AG20443 (cell line): ENCODE data around the gene FAM171A1.
"Not testable (repeated sequence)": the region's sequence is repeated elsewhere in the genome, so short reads cannot be mapped to it uniquely, and the experiment has no call there.

ENCODE experiments used
- DNase-seq: peaks from one replicate; pipeline ENCODE4 v3.0.0; 2012; ENCODE audit warnings: low spot score, mixed read lengths

Gene FAM171A1

DNA sequence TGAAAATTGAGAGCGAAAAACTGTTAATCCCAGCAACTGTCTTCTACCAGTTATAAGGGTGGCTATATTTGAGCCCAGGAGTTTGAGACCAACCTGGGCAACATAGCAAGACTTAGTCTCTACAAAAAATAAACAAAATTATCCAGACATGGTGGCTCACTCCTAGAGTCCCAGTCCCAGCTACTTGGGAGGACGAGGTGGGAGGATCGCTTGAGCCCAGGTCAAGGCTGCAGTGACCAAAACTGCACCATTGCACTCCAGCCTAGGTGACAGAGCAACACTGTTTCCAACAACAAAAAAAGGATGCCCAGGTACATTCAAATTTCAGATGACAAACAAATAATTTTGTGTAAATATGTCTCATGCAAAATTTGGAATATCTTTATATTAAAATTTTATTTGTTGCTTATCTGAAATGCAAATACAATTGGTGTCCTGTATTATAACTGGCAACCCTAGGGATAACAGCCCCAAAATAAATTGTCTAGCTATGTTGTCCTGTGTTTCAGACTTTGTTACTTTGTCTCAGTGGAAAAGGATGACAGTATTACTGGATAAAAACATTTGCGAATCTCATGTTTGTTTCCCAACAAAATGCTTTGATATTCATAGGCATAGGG, 26.7 kb downstream of the FAM171A1 start:
- DNase-seq, result no peak

DNA sequence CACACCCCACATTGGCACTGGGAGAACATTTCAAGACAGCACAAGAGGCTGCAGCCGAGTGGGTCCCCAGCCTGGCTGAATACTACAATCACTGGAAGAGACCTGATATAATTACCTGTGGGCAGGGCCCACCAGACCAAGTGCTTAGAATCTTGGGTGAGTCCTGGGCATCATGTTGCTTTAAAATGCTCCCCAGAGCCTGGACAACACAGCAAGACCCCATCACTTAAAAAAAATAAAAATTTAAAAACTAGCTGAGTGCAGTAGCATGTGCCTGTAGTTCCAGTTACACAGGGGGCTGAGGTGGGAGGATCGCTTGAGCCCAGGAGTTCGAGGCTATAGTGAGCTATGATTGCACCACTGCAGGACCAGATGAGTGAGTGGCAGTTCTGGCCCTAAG, 28.1 kb downstream of the FAM171A1 start:
- DNase-seq, result no peak

DNA sequence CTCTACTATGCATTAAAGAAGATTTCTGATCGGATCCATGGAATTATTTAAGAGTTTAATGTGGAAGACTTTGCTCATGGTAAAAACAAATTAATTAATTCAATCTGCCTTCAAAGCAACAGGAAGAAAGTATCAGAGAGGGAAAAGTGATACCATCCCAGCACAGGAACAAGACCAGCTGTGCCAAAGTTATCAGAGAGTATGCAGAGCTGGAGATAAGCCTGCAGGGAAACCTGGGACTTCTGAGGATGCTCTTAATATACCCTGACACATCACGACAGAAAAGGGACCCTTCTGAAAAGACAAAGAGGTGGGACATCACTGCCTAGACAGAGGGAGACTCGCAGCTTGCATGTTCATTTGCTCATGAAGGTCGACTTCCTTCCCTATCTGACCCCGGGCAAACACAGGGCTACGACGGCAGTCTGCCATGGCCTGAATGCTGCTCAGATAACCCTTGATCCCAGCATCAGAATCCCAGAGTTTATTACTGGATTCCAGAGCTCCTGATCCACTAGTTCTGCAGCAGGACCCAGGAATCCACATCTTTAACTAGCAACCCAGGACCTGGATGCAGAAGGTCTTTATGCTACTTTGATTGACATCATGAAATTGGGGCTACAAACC, 29.5 kb downstream of the FAM171A1 start:
- no peak for DNase-seq

DNA sequence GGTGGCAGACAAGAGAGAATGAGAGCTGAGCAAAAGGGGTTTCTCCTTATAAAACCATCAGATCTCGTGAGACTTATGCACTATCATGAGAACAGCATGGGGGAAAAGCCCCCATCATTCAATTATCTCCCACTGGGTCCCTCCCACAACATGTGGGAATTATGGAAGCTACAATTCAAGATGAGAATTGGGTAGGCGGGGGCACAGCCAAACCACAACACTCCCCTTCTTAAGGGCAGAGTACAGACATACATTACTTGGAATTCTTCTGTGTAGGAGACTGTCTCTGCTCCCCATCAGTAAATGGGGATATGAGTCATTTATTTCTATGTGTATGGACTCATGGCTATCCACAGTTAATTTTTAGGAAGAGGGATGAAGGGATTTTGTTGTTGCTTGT, 31.2 kb downstream of the FAM171A1 start:
- DNase-seq, result no peak

DNA sequence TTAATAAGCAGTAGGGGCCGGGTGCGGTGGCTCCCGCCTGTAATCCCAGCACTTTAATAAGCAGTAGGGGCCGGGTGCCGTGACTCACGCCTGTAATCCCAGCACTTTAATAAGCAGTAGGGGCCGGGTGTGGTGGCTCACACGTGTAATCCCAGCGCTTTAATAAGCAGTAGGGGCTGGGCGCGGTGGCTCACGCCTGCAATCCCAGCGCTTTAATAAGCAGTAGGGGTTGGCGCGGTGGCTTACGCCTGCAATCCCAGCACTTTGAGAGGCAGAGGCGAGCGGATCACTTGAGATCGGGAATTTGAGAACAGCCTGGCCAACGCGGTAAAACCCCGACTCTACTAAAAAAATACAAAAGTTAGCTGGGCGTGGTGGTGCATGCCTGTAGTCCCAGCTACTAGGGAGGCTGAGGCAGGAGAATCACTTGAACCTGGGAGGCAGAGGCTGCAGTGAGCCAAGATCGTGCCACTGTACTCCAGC, 33.6 kb downstream of the FAM171A1 start:
- not testable (repeated sequence) for DNase-seq

DNA sequence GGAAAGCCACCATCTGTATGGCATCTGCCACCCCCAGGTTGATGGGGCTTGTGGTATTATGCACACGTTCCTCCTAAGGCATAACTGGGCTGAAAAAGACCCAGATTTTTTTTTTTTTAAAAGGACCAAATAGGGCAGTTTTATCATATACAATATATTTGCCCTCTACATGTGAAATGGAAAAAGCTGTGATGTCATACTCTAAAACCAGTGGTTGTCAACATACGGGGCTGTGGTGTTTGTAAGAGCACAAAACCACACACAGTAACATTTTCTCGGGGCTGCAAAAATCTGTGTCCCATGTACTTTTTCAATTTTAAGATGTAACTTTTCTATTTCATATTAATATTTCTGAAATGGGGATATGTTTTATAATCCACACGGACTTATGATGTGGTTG, 34.9 kb downstream of the FAM171A1 start:
- DNase-seq, result no peak

DNA sequence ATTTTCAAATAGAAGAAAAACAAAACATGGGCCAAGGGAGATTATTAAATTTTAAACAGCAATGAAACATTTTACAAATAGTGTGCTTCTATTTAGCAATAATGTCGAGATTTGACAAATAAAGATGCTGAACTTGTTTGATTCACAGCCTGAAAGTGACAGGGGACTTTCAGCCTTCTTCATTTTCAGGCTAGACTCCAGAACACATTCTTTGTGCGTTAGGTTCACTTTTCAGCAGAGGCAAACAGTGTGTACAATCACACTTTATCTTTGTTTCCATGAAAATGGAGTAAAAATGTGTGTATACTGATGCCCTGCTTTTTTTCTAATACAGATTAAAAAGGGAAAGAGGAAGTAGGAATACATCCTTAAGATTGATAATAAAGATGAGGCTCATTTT, 35.6 kb downstream of the FAM171A1 start:
- DNase-seq, result no peak

DNA sequence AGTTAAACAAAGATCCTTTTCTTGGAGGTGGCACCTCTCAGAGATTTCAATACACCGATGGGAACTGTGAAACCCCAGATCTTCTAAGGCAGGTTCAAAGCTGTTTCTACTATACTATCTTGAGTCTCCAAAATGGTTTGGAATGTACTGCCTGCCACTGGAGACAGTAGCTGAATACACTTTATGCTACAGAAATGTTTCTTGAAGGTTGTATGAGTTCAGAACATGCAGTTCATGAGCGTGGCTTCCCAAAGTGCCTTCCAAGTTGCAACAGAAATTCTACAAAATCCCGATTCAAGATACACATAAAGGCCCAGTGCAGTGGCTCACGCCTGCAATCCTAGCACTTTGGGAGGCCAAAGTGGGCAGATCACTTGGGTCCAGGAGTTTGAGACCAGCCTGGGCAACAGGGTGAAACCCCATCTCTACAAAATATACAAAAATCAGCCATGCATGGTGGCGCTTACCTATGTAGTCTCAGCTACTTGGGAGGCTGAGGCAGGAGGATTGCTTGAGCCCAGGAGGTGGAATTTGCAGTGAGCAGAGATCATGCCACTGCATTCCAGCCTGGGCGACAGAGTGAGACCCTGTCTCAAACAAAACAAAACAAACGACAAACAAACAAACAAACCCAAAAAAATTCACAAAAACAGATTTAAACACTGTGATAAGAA, 36.3 kb downstream of the FAM171A1 start:
- no peak for DNase-seq

DNA sequence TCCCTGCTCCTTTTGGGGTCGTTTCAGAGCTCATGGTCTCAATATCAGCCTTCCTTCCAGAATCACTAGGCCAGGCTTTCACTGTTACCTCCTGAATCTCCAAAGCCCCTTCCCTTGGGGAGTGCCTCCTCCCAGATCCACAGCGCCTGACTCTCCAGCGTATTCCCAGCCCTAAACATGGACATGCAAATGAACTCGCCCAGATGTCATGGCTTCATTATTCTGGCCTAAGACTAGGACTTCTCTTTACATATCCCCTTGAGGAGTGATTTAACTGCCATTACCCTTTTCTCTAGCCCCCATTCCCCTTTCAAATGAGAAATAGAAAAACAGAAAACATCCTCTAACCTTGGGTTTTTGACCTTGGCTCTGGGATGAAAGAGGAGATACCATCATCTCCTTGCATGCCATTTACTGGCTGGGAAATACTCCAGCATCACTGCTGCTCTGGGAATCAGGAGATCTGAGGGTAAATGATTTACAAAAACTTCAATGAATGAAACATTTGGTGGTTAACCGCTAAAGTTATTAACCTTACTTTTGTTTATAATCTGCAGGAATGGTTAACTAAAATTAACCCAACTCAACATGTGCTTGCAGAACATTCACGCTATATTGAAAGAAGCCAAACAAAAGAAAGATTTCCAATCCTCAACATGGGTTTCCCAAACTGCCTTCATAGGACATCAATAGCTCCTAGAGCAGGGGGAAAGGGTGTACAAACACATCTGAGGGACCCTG, 37.0 kb downstream of the FAM171A1 start:
- no peak for DNase-seq

DNA sequence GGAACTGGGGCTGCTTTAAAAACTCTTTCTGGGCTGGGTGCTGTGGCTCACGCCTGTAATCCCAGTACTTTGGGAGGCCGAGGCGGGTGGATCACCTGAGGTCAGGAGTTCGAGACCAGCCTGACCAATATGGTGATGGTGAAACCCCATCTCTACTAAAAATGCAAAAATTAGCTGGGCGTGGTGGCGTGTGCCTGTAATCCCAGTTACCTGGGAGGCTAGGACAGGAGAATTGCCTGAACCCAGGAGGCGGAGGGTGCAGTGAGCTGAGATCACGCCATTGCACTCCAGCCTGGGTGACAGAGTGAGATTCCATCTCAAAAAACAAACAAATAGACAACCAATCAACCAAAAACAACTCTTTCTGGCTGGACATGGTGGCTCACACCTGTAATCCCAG, 37.9 kb downstream of the FAM171A1 start:
- not testable (repeated sequence) for DNase-seq

DNA sequence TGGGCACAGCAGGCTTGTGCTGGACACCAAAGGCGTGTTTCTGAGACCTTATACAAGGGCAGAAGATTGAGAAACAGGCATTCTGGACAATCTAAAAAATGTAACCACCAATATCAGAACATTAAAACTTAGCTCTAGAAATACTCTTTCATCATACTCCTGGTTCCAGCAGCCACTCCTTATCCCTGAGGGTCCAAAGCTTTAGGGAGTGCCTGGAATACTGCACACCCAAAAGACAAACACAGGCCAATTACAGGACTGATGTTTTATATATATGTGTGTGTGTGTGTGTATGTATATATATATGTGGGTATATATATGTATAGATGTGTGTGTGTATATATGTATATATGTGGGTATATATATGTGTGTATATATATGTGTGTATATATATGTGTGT, 39.6 kb downstream of the FAM171A1 start:
- no peak for DNase-seq

DNA sequence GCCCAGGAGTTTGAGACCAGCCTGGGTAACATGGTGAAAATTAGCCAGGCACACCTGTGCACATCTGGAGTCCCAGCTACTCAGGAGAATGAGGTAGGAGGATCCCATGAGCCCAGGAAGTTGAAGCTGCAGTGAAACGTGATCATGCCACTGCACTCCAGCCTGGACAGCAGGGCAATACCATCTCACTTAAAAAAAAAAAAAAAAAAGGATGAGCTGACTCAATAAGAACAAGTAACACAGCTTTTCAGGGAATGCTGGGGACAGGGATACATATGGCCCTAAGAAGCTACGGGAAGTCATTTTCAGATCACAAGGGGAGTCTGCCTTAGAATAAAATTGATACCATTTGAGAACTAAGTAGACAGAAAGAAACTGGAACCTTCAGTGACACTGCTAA, 41.7 kb downstream of the FAM171A1 start:
- no peak for DNase-seq

DNA sequence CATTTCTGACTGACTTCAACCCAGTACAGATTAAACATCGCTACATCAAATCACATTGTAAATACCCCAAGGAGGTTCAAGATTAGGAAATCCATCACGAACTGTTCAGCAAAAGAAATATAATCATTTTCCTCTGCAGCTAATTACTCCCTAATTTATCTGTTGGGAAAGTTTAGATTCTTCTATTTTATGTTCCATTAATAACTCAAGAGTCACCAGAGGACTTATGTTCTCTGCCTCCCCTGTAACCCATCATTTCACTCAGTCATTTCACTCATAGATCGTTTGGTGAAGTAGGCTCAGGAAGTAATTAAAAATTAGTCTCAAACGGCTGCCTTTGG, 45.2 kb downstream of the FAM171A1 start:
- no peak for DNase-seq

DNA sequence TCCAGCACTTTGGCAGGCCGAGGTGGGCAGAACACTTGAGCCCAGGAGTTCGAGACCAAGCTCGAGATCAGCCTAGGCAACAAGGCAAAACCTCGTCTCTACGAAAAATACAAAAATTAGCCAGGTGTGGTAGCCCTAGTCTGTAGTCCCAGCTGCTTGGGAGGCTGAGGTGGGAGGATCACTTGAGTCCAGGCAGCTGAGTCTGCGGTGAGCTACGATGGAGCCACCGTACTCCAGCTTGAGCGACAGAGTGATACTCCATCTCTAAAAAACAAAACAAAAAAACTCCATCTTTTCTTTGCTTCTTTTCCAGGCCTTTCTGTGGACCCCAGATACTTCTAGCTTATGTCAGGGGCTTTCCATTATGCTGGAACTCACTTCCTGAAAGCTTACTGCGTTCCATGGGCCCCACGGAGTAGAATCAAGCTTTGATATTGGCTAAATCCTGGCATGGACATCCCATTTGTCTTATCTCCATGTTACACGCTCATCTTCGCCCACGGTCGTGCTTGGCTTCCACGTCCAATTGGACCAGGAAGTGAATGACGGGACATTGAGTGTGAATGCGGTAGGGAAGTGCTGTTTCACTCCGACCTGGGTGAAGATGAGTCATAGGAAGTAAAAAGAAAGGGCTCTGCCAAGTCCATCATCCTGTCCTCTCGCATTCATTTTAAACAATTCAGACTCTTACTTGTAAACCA, 45.7 kb downstream of the FAM171A1 start:
- DNase-seq, result no peak

DNA sequence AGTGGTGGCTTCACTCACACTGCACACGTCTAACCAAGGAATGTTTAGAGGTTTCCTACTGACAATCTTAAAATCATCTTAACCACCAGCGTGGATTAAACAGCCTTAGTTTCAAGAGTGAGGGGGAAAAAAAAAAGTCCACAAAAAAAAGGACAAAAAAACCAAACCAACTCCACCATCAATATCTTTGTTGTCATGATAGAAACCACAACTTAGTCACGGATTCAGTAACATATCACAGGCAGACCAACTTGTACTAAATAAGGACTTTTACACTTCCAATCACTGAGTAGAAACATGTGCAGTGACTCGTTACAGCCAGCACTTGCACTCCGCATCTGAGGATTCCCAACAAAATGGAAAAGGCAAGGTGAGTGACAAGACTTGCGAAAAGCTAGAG, 46.5 kb downstream of the FAM171A1 start:
- peak; percentile 45 for DNase-seq

DNA sequence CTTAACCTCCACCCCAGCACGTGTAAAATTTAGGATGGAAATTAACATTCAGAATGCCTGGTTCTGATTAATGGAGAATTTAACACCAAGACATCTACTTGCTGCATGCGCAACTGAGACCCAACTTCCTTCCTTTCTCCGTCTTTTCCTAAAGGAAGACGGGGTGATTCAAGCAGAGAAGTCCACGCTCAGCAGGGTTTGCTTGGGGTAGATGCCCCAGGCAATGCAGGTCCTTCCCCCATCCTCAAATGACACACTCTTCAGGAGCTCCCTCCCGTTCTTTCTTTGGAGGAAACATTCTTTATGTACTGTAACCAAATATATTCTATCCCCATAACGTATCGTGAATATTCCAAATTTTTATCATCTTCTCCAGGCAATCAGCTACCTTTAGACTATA, 47.0 kb downstream of the FAM171A1 start:
- DNase-seq, result no peak

DNA sequence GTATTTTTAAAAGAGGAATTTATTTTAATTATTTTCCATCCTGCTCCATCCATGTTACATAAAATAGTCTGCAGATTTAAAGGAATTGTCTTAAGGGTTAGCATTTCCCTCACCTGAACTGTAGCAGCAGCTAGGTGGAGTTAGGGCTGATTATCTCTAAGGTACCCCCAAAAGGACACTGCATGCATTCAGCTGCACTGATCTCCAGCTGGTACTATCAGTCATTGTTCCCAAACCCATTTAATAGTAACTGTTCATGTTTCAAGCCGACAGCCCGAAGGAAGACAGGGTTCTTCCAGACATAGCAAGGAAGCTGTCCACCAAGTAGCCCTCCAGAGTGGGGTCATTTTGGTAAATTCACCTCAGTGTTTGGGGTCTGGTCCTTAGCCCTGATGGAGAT, 48.7 kb downstream of the FAM171A1 start:
- no peak for DNase-seq

DNA sequence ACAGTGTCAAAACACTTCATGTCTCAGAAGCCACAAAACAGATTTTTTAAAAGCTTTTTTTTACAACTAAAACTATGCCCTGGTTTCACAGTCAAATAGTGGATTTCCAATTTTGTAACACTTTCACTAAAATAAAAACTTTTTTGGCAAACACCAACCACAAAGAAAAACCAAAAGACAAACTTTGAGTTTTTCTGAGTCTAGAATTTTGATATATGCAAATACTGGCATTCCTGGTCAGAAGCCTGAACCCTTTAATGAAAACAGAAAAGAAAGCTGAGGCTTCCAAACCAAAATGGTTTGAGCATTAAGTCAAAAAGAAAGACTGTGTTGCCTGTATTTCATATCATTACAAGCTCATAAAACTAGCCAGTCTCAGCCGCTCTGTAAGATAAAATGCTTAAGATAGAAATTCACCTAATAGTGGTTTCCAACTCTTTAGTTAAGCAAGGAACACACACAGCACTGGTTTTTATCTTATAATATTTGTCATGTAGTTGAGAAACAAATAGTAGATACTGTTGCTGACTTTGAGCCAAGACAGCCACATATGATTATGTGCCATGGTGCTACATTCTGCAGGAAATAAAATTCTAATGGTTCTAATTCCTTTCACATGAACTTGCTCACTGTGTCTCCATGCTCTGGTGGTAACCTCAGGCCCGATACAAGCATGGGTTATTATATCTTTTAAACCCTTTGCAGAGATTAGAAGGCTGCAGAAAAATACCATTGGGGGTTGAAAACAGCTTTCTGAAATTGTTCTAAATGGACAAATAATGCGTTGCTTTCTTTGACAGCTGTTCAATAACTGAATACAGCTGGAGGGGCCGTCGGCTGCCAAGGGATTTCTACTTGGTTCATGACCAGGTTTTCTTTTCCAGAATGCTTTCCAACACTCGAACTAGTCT, 49.4 kb downstream of the FAM171A1 start:
- DNase-seq, result peak; percentile 47

DNA sequence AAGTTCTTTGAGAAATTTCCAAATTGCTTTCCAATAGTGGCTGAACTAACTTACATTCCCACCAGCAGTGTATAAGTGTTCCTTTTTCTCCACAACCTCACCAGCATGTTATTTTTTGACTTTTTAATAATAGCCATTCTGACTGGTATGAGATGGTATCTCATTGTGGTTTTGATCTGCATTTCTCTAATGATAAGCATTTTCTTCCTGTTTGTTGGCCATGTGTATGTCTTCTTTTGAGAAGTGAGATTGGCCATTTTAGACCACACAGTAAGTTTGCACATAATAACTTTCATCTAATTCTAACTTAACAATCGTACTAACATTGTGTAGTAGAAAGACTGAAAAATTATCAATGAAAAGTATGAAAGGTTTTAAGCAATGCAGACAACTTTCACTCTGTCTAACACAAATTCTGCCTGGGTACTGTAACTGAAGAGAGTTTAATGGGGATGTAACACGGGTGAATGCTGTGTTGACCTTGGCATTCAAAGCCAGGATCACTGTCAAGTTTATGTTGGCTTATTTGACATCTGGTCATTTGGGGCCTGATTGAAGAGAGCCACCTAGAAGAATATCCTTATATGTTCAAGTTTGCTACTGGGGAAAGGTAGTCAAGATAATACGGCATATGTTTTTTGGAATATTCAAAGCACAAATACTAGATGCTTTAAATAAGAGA, 50.4 kb downstream of the FAM171A1 start:
- no peak for DNase-seq

DNA sequence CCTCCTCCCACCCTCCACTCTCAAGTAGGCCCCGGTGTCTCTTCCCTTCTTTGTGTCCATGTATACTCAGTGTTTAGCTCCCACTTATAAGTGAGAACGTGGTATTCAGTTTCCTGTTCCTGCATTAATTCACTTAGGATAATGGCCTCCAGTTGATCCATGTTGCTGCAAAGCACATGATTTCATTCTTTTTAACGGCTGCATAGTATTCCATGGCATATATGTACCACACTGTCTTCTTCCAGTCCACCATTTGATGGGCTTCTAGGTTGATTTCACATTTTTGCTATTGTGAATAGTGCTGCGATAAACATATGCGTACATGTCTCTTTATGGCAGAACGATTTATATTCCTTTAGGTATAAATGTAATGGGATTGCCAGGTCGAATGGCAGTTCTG, 51.0 kb downstream of the FAM171A1 start:
- DNase-seq, result no peak
